H1 (cell line): ENCODE data around the gene ZNF695. TPM values are rescaled to one million over a fixed set of nuclear protein-coding genes. Genes with fewer than 3 reads are reported as not detected.

ENCODE experiments used
- CTCF ChIA-PET: fragments of 300-600 bp; sonication (Branson Sonifier 250); formaldehyde crosslinking; loops from one replicate; lab custom pipeline; 2021; ENCODE audit not compliant: partially characterized antibody; lab: Charles Lee
- POLR2A ChIA-PET: fragments of 300-600 bp; sonication (Branson Sonifier 250); formaldehyde crosslinking; loops from one replicate; lab custom pipeline; 2021; ENCODE audit warnings: inconsistent platforms; ENCODE audit not compliant: partially characterized antibody; lab: Charles Lee
- DNase-seq, 2 experiments: peaks; one replicate each; pipeline versions ENCODE4 v3.0.0 to v3.0.0-alpha.2; 2010 to 2022; ENCODE audit warnings: low spot score in 2 of 2, low read depth in 1 of 2, mixed read lengths in 1 of 2
- FAIRE-seq: peaks from 2 replicates; lab custom pipeline; 2011; peaks lifted over from hg19 to GRCh38; lab: Jason Lieb, UNC
- H2AFZ ChIP-seq: 2 replicates; pipeline ENCODE4 v1.8.1; 2012; ENCODE audit warnings: low read length, inconsistent platforms
- H2AK5ac ChIP-seq: 2 replicates; pipeline ENCODE4 v1.6.1; 2013; ENCODE audit warnings: low read depth, low read length
- H2BK120ac ChIP-seq: replicated peaks from 2 replicates; pipeline ENCODE3; 2013; ENCODE audit warnings: low read depth, low read length, inconsistent platforms
- H2BK12ac ChIP-seq: 2 replicates; pipeline ENCODE4 v1.6.1; 2013; ENCODE audit warnings: low read depth, low read length
- H2BK15ac ChIP-seq: 2 replicates; pipeline ENCODE4 v1.6.1; 2013; ENCODE audit warnings: low read length
- H2BK20ac ChIP-seq: 2 replicates; pipeline ENCODE4 v1.6.1; 2013; ENCODE audit warnings: low read length
- H2BK5ac ChIP-seq: 2 replicates; pipeline ENCODE4 v1.6.1; 2013; ENCODE audit warnings: low read depth, low read length
- H3K14ac ChIP-seq: 2 replicates; pipeline ENCODE4 v1.6.1; 2013; ENCODE audit warnings: inconsistent platforms; ENCODE audit not compliant: insufficient read length
- H3K18ac ChIP-seq: 2 replicates; pipeline ENCODE4 v1.6.1; 2013; ENCODE audit warnings: low read length; ENCODE audit errors: extremely low read depth
- H3K23ac ChIP-seq: 2 replicates; pipeline ENCODE4 v1.6.1; 2013; ENCODE audit warnings: inconsistent platforms; ENCODE audit not compliant: insufficient read length
- H3K23me2 ChIP-seq: 2 replicates; pipeline ENCODE4 v1.6.1; 2013; ENCODE audit warnings: low read depth, low read length
- H3K27ac ChIP-seq: 2 replicates; pipeline ENCODE4 v1.6.1; 2011; ENCODE audit warnings: low read depth, low read length, inconsistent platforms
- H3K27me3 ChIP-seq, 4 experiments: replicated peaks in 1 of 4; 1 replicate in 1 of 4; 2 replicates in 3 of 4; pipeline versions ENCODE4 v1.6.1 to v1.8.1; 2011 to 2013; ENCODE audit warnings: low read length in 3 of 4, mild to moderate bottlenecking in 3 of 4, inconsistent platforms in 2 of 4, mixed read lengths in 2 of 4, moderate library complexity in 1 of 4; ENCODE audit not compliant: control insufficient read depth in 3 of 4, insufficient read depth in 3 of 4; ENCODE audit errors: extremely low read depth in 1 of 4
- H3K36me3 ChIP-seq, 4 experiments: 2 replicates each; pipeline versions ENCODE4 v1.6.1 to v1.8.1; 2011 to 2013; ENCODE audit warnings: mild to moderate bottlenecking in 4 of 4, low read length in 3 of 4, moderate library complexity in 2 of 4, control low read depth in 1 of 4, inconsistent platforms in 1 of 4; ENCODE audit not compliant: insufficient read depth in 4 of 4, control insufficient read depth in 2 of 4
- H3K4ac ChIP-seq: replicated peaks from 2 replicates; pipeline ENCODE3; 2013; ENCODE audit warnings: low read length, low read depth, mixed read lengths, inconsistent platforms; ENCODE audit not compliant: insufficient read length
- H3K4me1 ChIP-seq, 4 experiments: replicated peaks in 1 of 4; 1 replicate in 1 of 4; 2 replicates in 3 of 4; pipeline versions ENCODE4 v1.6.1 to v1.8.1; 2011 to 2013; ENCODE audit warnings: low read length in 3 of 4, inconsistent platforms in 2 of 4, mixed read lengths in 1 of 4; ENCODE audit not compliant: insufficient read depth in 4 of 4, control insufficient read depth in 3 of 4
- H3K4me2 ChIP-seq, 2 experiments: 2 replicates each; pipeline versions ENCODE4 v1.6.1 to v1.8.1; 2011 to 2013; ENCODE audit warnings: low read depth in 2 of 2, low read length in 2 of 2, control low read depth in 1 of 2, inconsistent platforms in 1 of 2, mild to moderate bottlenecking in 1 of 2; ENCODE audit not compliant: insufficient read depth in 1 of 2
- H3K4me3 ChIP-seq, 4 experiments: fragments of 200-600, 300-600 bp in 1 of 4; sonication (generic), shearing (Covaris generic), sonication (Bioruptor Twin) in 1 of 4; 2 replicates each; pipeline versions ENCODE4 v1.5.1 to v1.8.1; 2011 to 2016; ENCODE audit warnings: low read length in 4 of 4, low read depth in 3 of 4, control low read depth in 2 of 4, inconsistent platforms in 2 of 4, mild to moderate bottlenecking in 2 of 4, mixed read lengths in 1 of 4, moderate library complexity in 1 of 4; ENCODE audit not compliant: insufficient read depth in 2 of 4; ENCODE audit errors: extremely low read depth in 1 of 4
- H3K56ac ChIP-seq: replicated peaks from 2 replicates; pipeline ENCODE3; 2013; ENCODE audit warnings: low read depth, mild to moderate bottlenecking, mixed read lengths, low read length, inconsistent platforms; ENCODE audit not compliant: insufficient read length
- H3K79me1 ChIP-seq: 2 replicates; pipeline ENCODE4 v1.6.1; 2013; ENCODE audit warnings: low read depth, low read length, control low read depth
- H3K79me2 ChIP-seq, 2 experiments: 2 replicates each; pipeline versions ENCODE4 v1.6.1 to v1.8.1; 2012 to 2013; ENCODE audit warnings: low read length in 2 of 2, mild to moderate bottlenecking in 2 of 2, inconsistent platforms in 1 of 2; ENCODE audit not compliant: insufficient read depth in 2 of 2, control insufficient read depth in 1 of 2
- H3K9ac ChIP-seq, 4 experiments: replicated peaks in 1 of 4; 1 replicate in 1 of 4; 2 replicates in 3 of 4; pipeline versions ENCODE4 v1.6.1 to v1.8.1; 2011 to 2013; ENCODE audit warnings: low read depth in 3 of 4, low read length in 3 of 4, control low read depth in 2 of 4, mild to moderate bottlenecking in 2 of 4, moderate library complexity in 2 of 4, inconsistent platforms in 1 of 4; ENCODE audit errors: extremely low read depth in 1 of 4
- H3K9me3 ChIP-seq, 2 experiments: 2 replicates each; pipeline versions ENCODE4 v1.6.1 to v1.8.1; 2012 to 2013; ENCODE audit warnings: mild to moderate bottlenecking in 2 of 2, moderate library complexity in 2 of 2, control low read depth in 1 of 2, inconsistent platforms in 1 of 2, low read depth in 1 of 2, low read length in 1 of 2, mixed read lengths in 1 of 2; ENCODE audit not compliant: insufficient read depth in 2 of 2
- H4K20me1 ChIP-seq, 2 experiments: replicated peaks in 1 of 2; 2 replicates each; pipeline versions ENCODE3 to v1.8.1; 2011 to 2013; ENCODE audit warnings: inconsistent platforms in 2 of 2, low read length in 2 of 2, mild to moderate bottlenecking in 1 of 2; ENCODE audit not compliant: insufficient read depth in 2 of 2, control insufficient read depth in 1 of 2
- H4K5ac ChIP-seq: 2 replicates; pipeline ENCODE4 v1.6.1; 2013; ENCODE audit warnings: low read length, low read depth, mixed read lengths, inconsistent platforms; ENCODE audit not compliant: insufficient read length
- H4K8ac ChIP-seq: 2 replicates; pipeline ENCODE4 v1.8.0; 2013; ENCODE audit warnings: mild to moderate bottlenecking, moderate library complexity, low read length, inconsistent platforms; ENCODE audit not compliant: insufficient read depth; ENCODE audit errors: extremely low read depth
- H4K91ac ChIP-seq: replicated peaks from 2 replicates; pipeline ENCODE3; 2013; ENCODE audit warnings: low read length, mixed read lengths, inconsistent platforms; ENCODE audit not compliant: insufficient read length
- BCL11A ChIP-seq, 2 experiments: IDR thresholded peaks; one replicate each; pipeline ENCODE4 v1.6.1; 2011; ENCODE audit warnings: low read depth in 2 of 2, low read length in 2 of 2, mild to moderate bottlenecking in 2 of 2
- CREB1 ChIP-seq: IDR thresholded peaks from 2 replicates; pipeline ENCODE4 v1.6.1; 2012; ENCODE audit warnings: inconsistent platforms
- E2F6 ChIP-seq: IDR thresholded peaks from 2 replicates; pipeline ENCODE4 v1.6.1; 2012; ENCODE audit warnings: inconsistent platforms
- EGR1 ChIP-seq: IDR thresholded peaks from 2 replicates; pipeline ENCODE4 v1.6.1; 2011; ENCODE audit warnings: low read depth, low read length, borderline replicate concordance
- GABPA ChIP-seq: IDR thresholded peaks from 2 replicates; pipeline ENCODE4 v1.6.1; 2011; ENCODE audit warnings: mild to moderate bottlenecking, low read length, moderate library complexity, borderline replicate concordance; ENCODE audit not compliant: insufficient read depth
- JUN ChIP-seq: IDR thresholded peaks from 2 replicates; pipeline ENCODE4 v1.6.1; 2011; ENCODE audit warnings: low read depth, mild to moderate bottlenecking, improper control_type of control experiment, low read length
- KDM1A ChIP-seq: fragments of 200-600, 300-600 bp; sonication (generic); IDR thresholded peaks from 2 replicates; pipeline ENCODE4 v1.7.1; 2016; ENCODE audit warnings: mild to moderate bottlenecking, low read length, borderline replicate concordance
- NANOG ChIP-seq: IDR thresholded peaks from 2 replicates; pipeline ENCODE4 v1.6.1; 2011; ENCODE audit warnings: low read length, low read depth, mild to moderate bottlenecking, inconsistent platforms; ENCODE audit not compliant: insufficient read depth, poor library complexity, severe bottlenecking
- RFX5 ChIP-seq: IDR thresholded peaks from 2 replicates; pipeline ENCODE4 v1.6.1; 2011; ENCODE audit warnings: low read depth, low read length, improper control_type of control experiment, borderline replicate concordance
- SAP30 ChIP-seq: fragments of 300-600 bp; sonication (generic); IDR thresholded peaks from 2 replicates; pipeline ENCODE4 v1.7.1; 2012; ENCODE audit warnings: low read length, moderate library complexity, mild to moderate bottlenecking, inconsistent platforms; ENCODE audit not compliant: insufficient read depth, insufficient replicate concordance
- TBP ChIP-seq: IDR thresholded peaks from 2 replicates; pipeline ENCODE4 v1.6.1; 2011; ENCODE audit warnings: low read depth, low read length, improper control_type of control experiment
- WGBS, 2 experiments: shearing (Covaris generic) in 1 of 2; methylation state at CpG; one replicate each; pipeline versions ENCODE4 v1.1.6 to v1.1.7; 2013 to 2015; ENCODE audit warnings: low lambda C conversion rate in 2 of 2, mixed read lengths in 2 of 2, inconsistent platforms in 1 of 2, low coverage in 1 of 2, missing lambda C conversion rate in 1 of 2; ENCODE audit not compliant: insufficient replicate concordance in 2 of 2, insufficient coverage in 1 of 2, insufficient read length in 1 of 2; ENCODE audit errors: extremely low coverage in 1 of 2, missing lambda C conversion rate in 1 of 2; 5-methylcytosine and 5-hydroxymethylcytosine counted together
- polyA plus RNA-seq, 7 experiments: library from polyadenylated mRNA; depleted of rRNA in 3 of 7; stranded (reverse) in 5 of 7; unstranded in 2 of 7; fragments of >200 nt in 5 of 7; fragments of 200-250 nt in 2 of 7; gene quantifications; 1 replicate in 5 of 7; 2 replicates in 1 of 7; 4 replicates in 1 of 7; pipeline versions ENCODE4 v1.2.1 to v1.2.3, GENCODE V29; 2011 to 2013; ENCODE audit warnings: missing spikeins in 2 of 7, mixed read lengths in 2 of 7
- total RNA-seq: library from RNA; stranded (reverse); fragmentation: NEBNext Ultra II Directional; extraction: Animal tissue kit (Norgen Biotek cat#: 25700); gene quantifications from 2 replicates; pipeline ENCODE4 v1.2.1, GENCODE V29; 2021
- TF ChIP-seq, protein P1 (sequence below): IDR thresholded peaks from 2 replicates; pipeline ENCODE4 v1.6.1; 2012; ENCODE audit warnings: low read length, inconsistent platforms

ZNF695 gene
- total and polyA plus RNA-seq, 2 of the 8 experiments (the other 6 are each of a cell fraction or from before 2014, with no cell fraction given), result 9.2 to 27.0 TPM

DNA sequence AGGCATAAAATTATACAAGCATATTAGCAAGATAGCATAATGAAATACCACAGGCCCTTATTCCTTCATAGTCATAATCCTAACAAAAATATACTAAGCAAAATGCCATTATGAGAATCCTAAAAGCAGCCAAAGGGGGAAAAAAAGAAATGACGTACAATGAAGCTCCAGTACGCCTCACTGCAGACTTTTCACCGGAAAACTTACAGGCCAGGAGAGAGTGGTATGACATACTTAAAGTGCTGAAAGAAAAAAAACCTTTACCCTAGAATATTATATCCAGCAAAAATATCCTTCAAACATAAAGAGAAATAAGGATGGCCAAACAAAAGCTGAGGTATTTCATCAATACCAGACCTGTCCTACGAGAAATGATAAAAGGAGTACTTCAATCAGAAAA, 19.5 kb downstream of the ZNF695 start:
- ChIA-PET POLR2A (no interaction called here), CTCF (no interaction called here)
- no peaks in the 10 kb centered on the region for H3K4me1 ChIP-seq
- H3K79me2 ChIP-seq, result peaks cover 0 to 6% of the 10 kb centered on the region in 2 experiments; a peak in 1 of 4 replicates
- no peak overlapping the region for H4K8ac ChIP-seq
- no peak overlapping the region for H3K27ac ChIP-seq
- H3K18ac ChIP-seq, result no peak overlapping the region
- H3K27me3 ChIP-seq, result no peaks in the 10 kb centered on the region
- H2BK20ac ChIP-seq, result no peak overlapping the region
- no peak overlapping the region for H3K4ac ChIP-seq
- H3K9me3 ChIP-seq, result peaks cover 82 to 87% of the 10 kb centered on the region in 2 experiments
- H3K56ac ChIP-seq, result no peak overlapping the region
- H4K5ac ChIP-seq, result no peak overlapping the region
- H3K36me3 ChIP-seq, result peaks cover 20 to 95% (median 56%) of the 10 kb centered on the region in 4 experiments
- no peak overlapping the region for H4K91ac ChIP-seq
- H3K4me3 ChIP-seq, result peak overlapping the region in 1 of 4 experiments; percentile 33; a peak in 1 of 8 replicates
- no peak for DNase-seq
- H2BK120ac ChIP-seq, result no peak overlapping the region
- H2BK12ac ChIP-seq, result no peak overlapping the region
- H3K14ac ChIP-seq, result no peak overlapping the region
- no peak overlapping the region for H3K4me2 ChIP-seq
- H3K79me1 ChIP-seq, result no peaks in the 10 kb centered on the region; the same call in 1 of the 2 replicates
- FAIRE-seq, result no peak
- 96% methylated on average over 4 of the region's 4 CpGs; no CpG with 5 or more reads in 1 of the 2 experiments for WGBS, 2 experiments
- no peaks in the 10 kb centered on the region for H4K20me1 ChIP-seq
- H3K23ac ChIP-seq, result no peak overlapping the region
- H2BK15ac ChIP-seq, result no peak overlapping the region
- no peak overlapping the region for H2BK5ac ChIP-seq
- H2AFZ ChIP-seq, result no peak overlapping the region
- no peak overlapping the region for H3K9ac ChIP-seq
- no peaks in the 10 kb centered on the region for H3K23me2 ChIP-seq
- H2AK5ac ChIP-seq, result no peak overlapping the region
- TF ChIP-seq EGR1 (no peak), E2F6 (no peak), BCL11A (IDR thresholded peaks at IDR 0.05; ENCODE audit: low read depth in 2 of 2, low read length in 2 of 2) (no peak), NANOG (no peak), RFX5 (no peak), GABPA (no peak), CREB1 (no peak), SAP30 (no peak), TBP (no peak), KDM1A (no peak), JUN (no peak)
- TF ChIP-seq, protein P1, sequence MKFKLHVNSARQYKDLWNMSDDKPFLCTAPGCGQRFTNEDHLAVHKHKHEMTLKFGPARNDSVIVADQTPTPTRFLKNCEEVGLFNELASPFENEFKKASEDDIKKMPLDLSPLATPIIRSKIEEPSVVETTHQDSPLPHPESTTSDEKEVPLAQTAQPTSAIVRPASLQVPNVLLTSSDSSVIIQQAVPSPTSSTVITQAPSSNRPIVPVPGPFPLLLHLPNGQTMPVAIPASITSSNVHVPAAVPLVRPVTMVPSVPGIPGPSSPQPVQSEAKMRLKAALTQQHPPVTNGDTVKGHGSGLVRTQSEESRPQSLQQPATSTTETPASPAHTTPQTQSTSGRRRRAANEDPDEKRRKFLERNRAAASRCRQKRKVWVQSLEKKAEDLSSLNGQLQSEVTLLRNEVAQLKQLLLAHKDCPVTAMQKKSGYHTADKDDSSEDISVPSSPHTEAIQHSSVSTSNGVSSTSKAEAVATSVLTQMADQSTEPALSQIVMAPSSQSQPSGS, result no peak
